Measurements from ENCODE around the gene AP3S2.

The AP3S2 gene

GRCh38 chr15:89883518-89883917 is 10.3 kb downstream of the AP3S2 start:
- no peaks in the 10 kb centered on the region for H3K79me2 ChIP-seq (ENCODE audit: insufficient read depth, low read length)
- no peak overlapping the region for H3K9ac ChIP-seq (ENCODE audit: low read depth, low read length)
- no peak overlapping the region for H3K4me2 ChIP-seq (ENCODE audit: insufficient read depth, low read length)
- no peak for DNase-seq
- H3K27ac ChIP-seq (ENCODE audit: low read length): no peak overlapping the region
- H2AFZ ChIP-seq (ENCODE audit: low read depth, low read length): no peak overlapping the region
- no peaks in the 10 kb centered on the region for H4K20me1 ChIP-seq (ENCODE audit: insufficient read depth, low read length)
- H3K36me3 ChIP-seq (ENCODE audit: insufficient read depth, low read length): peaks cover 43% of the 10 kb centered on the region
- ATAC-seq (ENCODE audit: insufficient read depth, low read depth): no peak
- no peaks in the 10 kb centered on the region for H3K4me1 ChIP-seq (ENCODE audit: insufficient read depth, low read length)
- no peaks in the 10 kb centered on the region for H3K27me3 ChIP-seq (ENCODE audit: insufficient read depth, low read length, poor library complexity)
- no peaks in the 10 kb centered on the region for H3K9me3 ChIP-seq (ENCODE audit: insufficient read depth, low read length, severe bottlenecking)
- no peak overlapping the region for H3K4me3 ChIP-seq (ENCODE audit: low read depth in 1 of 2, low read length in 2 of 2)
- TF ChIP-seq CTCF (IDR thresholded peaks at IDR 0.05; ENCODE audit: borderline replicate concordance, extremely low read depth, low read length, poor library complexity, severe bottlenecking): no peak
- TF ChIP-seq EZH2 (IDR thresholded peaks at IDR 0.05; ENCODE audit: borderline replicate concordance, low read depth, low read length, severe bottlenecking): no peak

- Histone ChIP-seq H2AFZ (ENCODE audit: low read depth, low read length) (no peak overlapping the region), H3K79me2 (ENCODE audit: insufficient read depth, low read length) (no peaks in the 10 kb centered on the region), H3K4me2 (ENCODE audit: insufficient read depth, low read length) (no peak overlapping the region), H3K36me3 (ENCODE audit: insufficient read depth, low read length) (peaks cover 36% of the 10 kb centered on the region; the same call in 1 of the 2 replicates), H3K4me3 (ENCODE audit: low read depth in 1 of 2, low read length in 2 of 2) (no peak overlapping the region), H4K20me1 (ENCODE audit: insufficient read depth, low read length) (no peaks in the 10 kb centered on the region), H3K27ac (ENCODE audit: low read length) (no peak overlapping the region), H3K27me3 (ENCODE audit: insufficient read depth, low read length, poor library complexity) (no peaks in the 10 kb centered on the region), H3K4me1 (ENCODE audit: insufficient read depth, low read length) (no peaks in the 10 kb centered on the region), H3K9ac (ENCODE audit: low read depth, low read length) (no peak overlapping the region), H3K9me3 (ENCODE audit: insufficient read depth, low read length, severe bottlenecking) (no peaks in the 10 kb centered on the region)
- no peak for DNase-seq
- TF ChIP-seq CTCF (IDR thresholded peaks at IDR 0.05; ENCODE audit: borderline replicate concordance, extremely low read depth, low read length, poor library complexity, severe bottlenecking): no peak
- TF ChIP-seq EZH2 (IDR thresholded peaks at IDR 0.05; ENCODE audit: borderline replicate concordance, low read depth, low read length, severe bottlenecking): no peak
- no peak for ATAC-seq (ENCODE audit: insufficient read depth, low read depth)
These were observed 13.1 kb downstream of the AP3S2 start for GRCh38 chr15:89880727-89881126.

GRCh38 chr15:89878323-89878722 is 15.5 kb downstream of the AP3S2 start:
- Histone ChIP-seq H3K9ac (ENCODE audit: low read depth, low read length) (no peak overlapping the region), H3K79me2 (ENCODE audit: insufficient read depth, low read length) (no peaks in the 10 kb centered on the region), H3K36me3 (ENCODE audit: insufficient read depth, low read length) (peaks cover 24% of the 10 kb centered on the region; the same call in 1 of the 2 replicates), H4K20me1 (ENCODE audit: insufficient read depth, low read length) (no peaks in the 10 kb centered on the region), H3K4me2 (ENCODE audit: insufficient read depth, low read length) (no peak overlapping the region), H2AFZ (ENCODE audit: low read depth, low read length) (no peak overlapping the region), H3K27me3 (ENCODE audit: insufficient read depth, low read length, poor library complexity) (no peaks in the 10 kb centered on the region), H3K9me3 (ENCODE audit: insufficient read depth, low read length, severe bottlenecking) (no peaks in the 10 kb centered on the region), H3K27ac (ENCODE audit: low read length) (no peak overlapping the region), H3K4me3 (ENCODE audit: low read depth in 1 of 2, low read length in 2 of 2) (no peak overlapping the region), H3K4me1 (ENCODE audit: insufficient read depth, low read length) (peaks cover 10% of the 10 kb centered on the region; the same call in 1 of the 2 replicates)
- no peak for TF ChIP-seq EZH2 (IDR thresholded peaks at IDR 0.05; ENCODE audit: borderline replicate concordance, low read depth, low read length, severe bottlenecking)
- TF ChIP-seq CTCF (IDR thresholded peaks at IDR 0.05; ENCODE audit: borderline replicate concordance, extremely low read depth, low read length, poor library complexity, severe bottlenecking): no peak
- DNase-seq (no peak), ATAC-seq (ENCODE audit: insufficient read depth, low read depth) (no peak)

- no peaks in the 10 kb centered on the region for H3K9me3 ChIP-seq (ENCODE audit: insufficient read depth, low read length, severe bottlenecking)
- no peak for ATAC-seq (ENCODE audit: insufficient read depth, low read depth)
- peaks cover 29% of the 10 kb centered on the region for H3K36me3 ChIP-seq (ENCODE audit: insufficient read depth, low read length)
- H3K4me3 ChIP-seq (ENCODE audit: low read depth in 1 of 2, low read length in 2 of 2): no peak overlapping the region
- H3K4me1 ChIP-seq (ENCODE audit: insufficient read depth, low read length): peaks cover 10% of the 10 kb centered on the region; the same call in 1 of the 2 replicates
- no peaks in the 10 kb centered on the region for H4K20me1 ChIP-seq (ENCODE audit: insufficient read depth, low read length)
- no peaks in the 10 kb centered on the region for H3K27me3 ChIP-seq (ENCODE audit: insufficient read depth, low read length, poor library complexity)
- H3K9ac ChIP-seq (ENCODE audit: low read depth, low read length): no peak overlapping the region
- H3K4me2 ChIP-seq (ENCODE audit: insufficient read depth, low read length): no peak overlapping the region
- TF ChIP-seq EZH2 (IDR thresholded peaks at IDR 0.05; ENCODE audit: borderline replicate concordance, low read depth, low read length, severe bottlenecking): no peak
- no peak for TF ChIP-seq CTCF (IDR thresholded peaks at IDR 0.05; ENCODE audit: borderline replicate concordance, extremely low read depth, low read length, poor library complexity, severe bottlenecking)
- no peak overlapping the region for H3K27ac ChIP-seq (ENCODE audit: low read length)
- no peak for DNase-seq
- H2AFZ ChIP-seq (ENCODE audit: low read depth, low read length): no peak overlapping the region
- no peaks in the 10 kb centered on the region for H3K79me2 ChIP-seq (ENCODE audit: insufficient read depth, low read length)
These were observed 16.7 kb downstream of the AP3S2 start for GRCh38 chr15:89877083-89877425.
